Glutamatergic neuron (in vitro differentiated cells): ENCODE data around the gene LRRC10B. TPM values are rescaled to one million over a fixed set of nuclear protein-coding genes. Genes with fewer than 3 reads are reported as not detected.
A peak's percentile ranks its signal among the peaks of the same experiment; 100 is the strongest.

Experiments used
- DNase-seq: peaks from one replicate; pipeline ENCODE4 v3.0.0; 2022
- H3K27ac Mint-ChIP-seq: one replicate; pipeline ENCODE4 v1.8.0; 2020; ENCODE audit warnings: mild to moderate bottlenecking, mixed read lengths, inconsistent platforms; ENCODE audit not compliant: unreplicated experiment
- H3K27me3 Mint-ChIP-seq: one replicate; pipeline ENCODE4 v1.8.0; 2020; ENCODE audit warnings: mild to moderate bottlenecking, moderate library complexity, mixed read lengths, inconsistent platforms; ENCODE audit not compliant: unreplicated experiment
- H3K36me3 Mint-ChIP-seq: one replicate; pipeline ENCODE4 v1.8.0; 2020; ENCODE audit warnings: mild to moderate bottlenecking, mixed read lengths, inconsistent platforms; ENCODE audit not compliant: unreplicated experiment
- H3K4me1 Mint-ChIP-seq: one replicate; pipeline ENCODE4 v1.8.0; 2020; ENCODE audit warnings: mild to moderate bottlenecking, low read depth, mixed read lengths, inconsistent platforms; ENCODE audit not compliant: unreplicated experiment
- H3K4me3 Mint-ChIP-seq: one replicate; pipeline ENCODE4 v1.8.0; 2020; ENCODE audit warnings: mild to moderate bottlenecking, mixed read lengths, inconsistent platforms; ENCODE audit not compliant: unreplicated experiment
- H3K9me3 Mint-ChIP-seq: one replicate; pipeline ENCODE4 v1.8.0; 2020; ENCODE audit warnings: mild to moderate bottlenecking, moderate library complexity, mixed read lengths, inconsistent platforms; ENCODE audit not compliant: unreplicated experiment
- total RNA-seq: library from RNA; stranded (reverse); fragmentation: NEBNext Ultra II Directional; extraction: Animal tissue kit (Norgen Biotek cat#: 25700); gene quantifications from one replicate; pipeline ENCODE4 v1.2.1, GENCODE V29; 2021; ENCODE audit not compliant: unreplicated experiment
- TF ChIP-seq, protein P1 (sequence below): fragments of 200-600 bp; sonication (generic); IDR thresholded peaks from one replicate; pipeline ENCODE4 v1.5.0; 2021; ENCODE audit not compliant: partially characterized antibody, unreplicated experiment

LRRC10B gene
- total RNA-seq, 1 donor from 2014 or later: 8.2 TPM

DNA sequence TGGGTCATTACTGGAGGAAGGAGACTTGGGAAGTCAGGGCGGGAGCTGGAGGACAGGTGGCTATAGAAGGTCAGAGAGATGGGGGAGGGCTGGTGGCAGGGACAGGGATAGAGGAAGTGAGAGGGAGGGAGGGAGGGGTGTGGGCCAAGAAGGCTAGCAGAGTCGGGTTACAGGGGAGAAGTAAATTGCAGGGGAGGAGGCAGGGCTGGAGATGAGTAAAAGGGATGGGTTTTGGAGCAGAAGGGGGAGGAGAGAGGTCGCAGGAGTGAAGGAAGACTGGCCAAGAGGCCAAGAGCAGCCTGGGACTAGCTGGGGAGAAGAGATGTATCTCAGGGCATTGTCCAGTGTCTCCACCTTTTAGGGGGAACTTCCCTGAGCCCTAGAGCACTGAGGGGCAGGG is 33.0 kb downstream of the LRRC10B start:
- Mint-ChIP-seq H3K27ac (peak overlapping the region; percentile 22), H3K36me3 (no peaks in the 10 kb centered on the region), H3K4me3 (peak overlapping the region; percentile 30), H3K4me1 (peaks cover 34% of the 10 kb centered on the region), H3K27me3 (peaks cover 6% of the 10 kb centered on the region), H3K9me3 (peaks cover 11% of the 10 kb centered on the region)
- TF ChIP-seq, protein P1, sequence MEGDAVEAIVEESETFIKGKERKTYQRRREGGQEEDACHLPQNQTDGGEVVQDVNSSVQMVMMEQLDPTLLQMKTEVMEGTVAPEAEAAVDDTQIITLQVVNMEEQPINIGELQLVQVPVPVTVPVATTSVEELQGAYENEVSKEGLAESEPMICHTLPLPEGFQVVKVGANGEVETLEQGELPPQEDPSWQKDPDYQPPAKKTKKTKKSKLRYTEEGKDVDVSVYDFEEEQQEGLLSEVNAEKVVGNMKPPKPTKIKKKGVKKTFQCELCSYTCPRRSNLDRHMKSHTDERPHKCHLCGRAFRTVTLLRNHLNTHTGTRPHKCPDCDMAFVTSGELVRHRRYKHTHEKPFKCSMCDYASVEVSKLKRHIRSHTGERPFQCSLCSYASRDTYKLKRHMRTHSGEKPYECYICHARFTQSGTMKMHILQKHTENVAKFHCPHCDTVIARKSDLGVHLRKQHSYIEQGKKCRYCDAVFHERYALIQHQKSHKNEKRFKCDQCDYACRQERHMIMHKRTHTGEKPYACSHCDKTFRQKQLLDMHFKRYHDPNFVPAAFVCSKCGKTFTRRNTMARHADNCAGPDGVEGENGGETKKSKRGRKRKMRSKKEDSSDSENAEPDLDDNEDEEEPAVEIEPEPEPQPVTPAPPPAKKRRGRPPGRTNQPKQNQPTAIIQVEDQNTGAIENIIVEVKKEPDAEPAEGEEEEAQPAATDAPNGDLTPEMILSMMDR: no peak
- DNase-seq: no peak

GRCh38 chr11:61542024-61542461 is 33.5 kb downstream of the LRRC10B start:
- Mint-ChIP-seq H3K4me1 (peaks cover 34% of the 10 kb centered on the region), H3K27me3 (peaks cover 6% of the 10 kb centered on the region), H3K9me3 (peaks cover 11% of the 10 kb centered on the region), H3K27ac (peak overlapping the region; percentile 64), H3K4me3 (peak overlapping the region; percentile 30), H3K36me3 (no peaks in the 10 kb centered on the region)
- no peak for DNase-seq
- TF ChIP-seq, protein P1: no peak

- no peak overlapping the region for H3K4me3 Mint-ChIP-seq
- H3K27ac Mint-ChIP-seq: no peak overlapping the region
- TF ChIP-seq, protein P1: no peak
- peaks cover 33% of the 10 kb centered on the region for H3K4me1 Mint-ChIP-seq
- H3K9me3 Mint-ChIP-seq: peaks cover 11% of the 10 kb centered on the region
- H3K27me3 Mint-ChIP-seq: peaks cover 6% of the 10 kb centered on the region
- H3K36me3 Mint-ChIP-seq: no peaks in the 10 kb centered on the region
- DNase-seq: no peak
Observed at GRCh38 chr11:61542705-61543104, 34.2 kb downstream of the LRRC10B start.

DNA sequence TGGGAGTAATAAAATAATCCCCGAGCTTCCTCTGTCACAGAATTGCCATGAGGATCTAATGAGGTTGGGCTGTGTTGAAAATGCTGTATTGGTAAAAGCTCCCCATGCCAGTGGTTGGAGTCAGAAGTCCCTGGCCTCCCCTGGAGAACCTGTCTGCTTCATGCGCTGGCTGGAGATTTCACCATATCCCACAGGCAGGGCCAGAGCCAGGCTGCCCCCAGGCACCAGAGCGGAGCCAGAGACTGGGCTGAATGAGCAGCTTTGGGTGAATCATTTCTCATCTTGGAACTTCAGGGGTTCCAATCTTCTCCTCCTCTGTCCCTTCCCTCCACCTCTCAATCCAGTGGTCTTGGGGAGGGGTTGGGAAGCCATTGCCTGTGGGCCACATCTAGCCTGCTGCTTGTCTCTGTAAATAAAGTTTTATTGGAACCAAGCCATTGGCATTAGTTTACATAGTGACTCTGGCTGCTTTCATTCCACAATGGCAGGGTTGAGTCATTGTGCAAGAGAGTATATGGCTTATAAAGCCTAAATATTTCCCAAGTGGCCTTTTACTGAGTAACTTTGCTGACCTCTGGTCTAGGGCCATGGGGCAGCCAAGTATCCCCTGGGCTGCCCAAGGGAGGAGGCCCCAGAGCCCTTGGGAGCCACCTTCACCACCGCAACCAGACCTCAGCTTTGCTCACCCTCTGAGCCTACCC is 35.2 kb downstream of the LRRC10B start:
- TF ChIP-seq, protein P1: no peak
- Mint-ChIP-seq H3K9me3 (peaks cover 11% of the 10 kb centered on the region), H3K27me3 (peaks cover 4% of the 10 kb centered on the region), H3K36me3 (no peaks in the 10 kb centered on the region), H3K27ac (no peak overlapping the region), H3K4me3 (no peak overlapping the region), H3K4me1 (peaks cover 28% of the 10 kb centered on the region)
- DNase-seq: no peak

DNA sequence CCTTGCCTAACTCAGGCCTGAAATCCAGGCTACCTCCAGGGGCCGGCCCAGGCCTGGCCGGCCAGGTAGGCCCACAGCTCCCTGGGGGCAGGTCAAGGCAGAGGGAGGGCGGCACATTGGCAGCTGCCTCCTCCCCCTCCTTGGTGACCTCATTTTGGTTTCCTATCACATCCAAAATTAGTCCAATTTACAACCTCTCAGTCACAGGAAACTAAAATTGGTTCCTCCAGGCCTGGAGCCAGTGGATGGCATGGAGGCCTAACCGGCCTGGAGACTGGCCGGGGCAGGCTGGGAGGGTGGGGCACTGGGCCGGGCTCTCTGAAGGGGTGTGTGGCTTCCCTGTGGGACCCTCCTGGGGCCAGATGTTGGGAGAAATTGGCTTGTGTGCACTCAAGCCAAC is 35.9 kb downstream of the LRRC10B start:
- H3K9me3 Mint-ChIP-seq: peaks cover 8% of the 10 kb centered on the region
- H3K4me1 Mint-ChIP-seq: peaks cover 26% of the 10 kb centered on the region
- H3K27ac Mint-ChIP-seq: no peak overlapping the region
- H3K36me3 Mint-ChIP-seq: no peaks in the 10 kb centered on the region
- TF ChIP-seq, protein P1: no peak
- H3K27me3 Mint-ChIP-seq: no peaks in the 10 kb centered on the region
- DNase-seq: no peak
- H3K4me3 Mint-ChIP-seq: no peak overlapping the region
